ENCODE results near the gene ETFRF1. TPM values are rescaled to one million over a fixed set of nuclear protein-coding genes. Genes with fewer than 3 reads are reported as not detected.

Gene ETFRF1
- total and polyA plus RNA-seq, 2 of the 8 experiments (the other 6 are each of a cell fraction or from before 2014, with no cell fraction given), result 4.3 to 7.7 TPM

DNA sequence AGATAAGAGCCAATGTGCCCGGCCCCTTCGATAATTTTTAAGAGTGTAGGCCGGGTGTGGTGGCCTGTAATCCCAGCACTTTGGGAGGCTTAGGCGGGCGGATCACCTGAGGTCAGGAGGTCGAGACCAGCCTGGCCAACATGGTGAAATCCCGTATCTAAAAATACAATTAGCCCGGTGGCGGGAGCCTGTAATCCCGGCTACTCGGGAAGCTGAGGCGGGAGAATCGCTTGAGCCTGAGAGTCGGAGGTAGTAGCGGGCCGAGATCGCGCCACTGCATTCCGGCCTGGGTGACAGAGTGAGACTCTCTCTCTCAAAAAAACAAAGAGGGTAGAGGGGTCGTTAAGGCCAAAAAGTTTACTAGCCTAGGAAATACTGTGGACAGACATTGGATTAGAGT, 53.1 kb downstream of the ETFRF1 start:
- 89% methylated on average over 20 of the region's 20 CpGs; no CpG with 5 or more reads in 1 of the 2 experiments for WGBS, 2 experiments (ENCODE audit: extremely low coverage in 1 of 2, insufficient coverage in 1 of 2, insufficient read length in 1 of 2, insufficient replicate concordance in 2 of 2, low coverage in 1 of 2, low lambda C conversion rate in 2 of 2, missing lambda C conversion rate in 1 of 2)
- FAIRE-seq (no peak), DNase-seq (ENCODE audit: low read depth in 1 of 2, low spot score in 2 of 2) (no peak)
- TF ChIP-seq RXRA (IDR thresholded peaks at IDR 0.05; ENCODE audit: insufficient read depth, low read depth, low read length) (no peak), SRF (IDR thresholded peaks at IDR 0.05; ENCODE audit: low read depth, low read length) (no peak), CHD1 (IDR thresholded peaks at IDR 0.05; ENCODE audit: low read depth, low read length) (no peak), CREB1 (IDR thresholded peaks at IDR 0.05) (no peak), SUZ12 (IDR thresholded peaks at IDR 0.05; ENCODE audit: low read length) (no peak), ASH2L (IDR thresholded peaks at IDR 0.05; ENCODE audit: low read length) (no peak), CTBP2 (IDR thresholded peaks at IDR 0.05; ENCODE audit: borderline replicate concordance, insufficient read depth, insufficient read length, low read length) (no peak), RFX5 (IDR thresholded peaks at IDR 0.05; ENCODE audit: borderline replicate concordance, low read depth, low read length) (no peak)

More for the DNA sequence above, 53.1 kb downstream of the ETFRF1 start:
- Histone ChIP-seq H2BK12ac (ENCODE audit: low read depth, low read length) (no peak overlapping the region), H2BK15ac (ENCODE audit: low read length) (no peak overlapping the region), H3K4me2 (ENCODE audit: insufficient read depth in 1 of 2, low read depth in 2 of 2, low read length in 2 of 2) (no peak overlapping the region), H4K5ac (ENCODE audit: insufficient read length, low read depth, low read length) (no peak overlapping the region), H3K18ac (ENCODE audit: extremely low read depth, low read length) (no peak overlapping the region), H3K9me3 (ENCODE audit: insufficient read depth in 2 of 2, low read depth in 1 of 2, low read length in 1 of 2) (no peaks in the 10 kb centered on the region), H3K23ac (ENCODE audit: insufficient read length) (no peak overlapping the region), H3K4ac (replicated peaks; ENCODE audit: insufficient read length, low read depth, low read length) (no peak overlapping the region), H3K4me3 (ENCODE audit: extremely low read depth in 1 of 4, insufficient read depth in 2 of 4, low read depth in 3 of 4, low read length in 4 of 4) (no peak overlapping the region), H3K27me3 (replicated peaks in 1 of 4; ENCODE audit: control insufficient read depth in 3 of 4, extremely low read depth in 1 of 4, insufficient read depth in 3 of 4, low read length in 3 of 4) (no peaks in the 10 kb centered on the region), H3K4me1 (replicated peaks in 1 of 4; ENCODE audit: control insufficient read depth in 3 of 4, insufficient read depth in 4 of 4, low read length in 3 of 4) (peaks cover 0 to 5% (median 3%) of the 10 kb centered on the region in 4 experiments; a peak in 4 of 7 replicates), H2AFZ (ENCODE audit: low read length) (no peak overlapping the region), H3K79me1 (ENCODE audit: low read depth, low read length) (no peaks in the 10 kb centered on the region; the same call in 1 of the 2 replicates), H2BK120ac (replicated peaks; ENCODE audit: low read depth, low read length) (no peak overlapping the region), H4K8ac (ENCODE audit: extremely low read depth, insufficient read depth, low read length) (no peak overlapping the region), H3K23me2 (ENCODE audit: low read depth, low read length) (peaks cover 5% of the 10 kb centered on the region; the same call in 1 of the 2 replicates), H3K9ac (replicated peaks in 1 of 4; ENCODE audit: extremely low read depth in 1 of 4, low read depth in 3 of 4, low read length in 3 of 4) (no peak overlapping the region), H3K79me2 (ENCODE audit: control insufficient read depth in 1 of 2, insufficient read depth in 2 of 2, low read length in 2 of 2) (peaks cover 10 to 68% of the 10 kb centered on the region in 2 experiments), H2AK5ac (ENCODE audit: low read depth, low read length) (no peak overlapping the region), H2BK20ac (ENCODE audit: low read length) (no peak overlapping the region), H4K20me1 (replicated peaks in 1 of 2; ENCODE audit: control insufficient read depth in 1 of 2, insufficient read depth in 2 of 2, low read length in 2 of 2) (peaks cover 5 to 9% of the 10 kb centered on the region in 2 experiments), H3K36me3 (ENCODE audit: control insufficient read depth in 2 of 4, insufficient read depth in 4 of 4, low read length in 3 of 4) (peaks cover 0 to 22% (median 0%) of the 10 kb centered on the region in 4 experiments; a peak in 4 of 8 replicates), H3K27ac (ENCODE audit: low read depth, low read length) (no peak overlapping the region), H3K14ac (ENCODE audit: insufficient read length) (no peak overlapping the region), H2BK5ac (ENCODE audit: low read depth, low read length) (no peak overlapping the region), H3K56ac (replicated peaks; ENCODE audit: insufficient read length, low read depth, low read length) (no peak overlapping the region), H4K91ac (replicated peaks; ENCODE audit: insufficient read length, low read length) (no peak overlapping the region)
- ChIA-PET CTCF (ENCODE audit: partially characterized antibody) (interaction anchor here (1.3 to 1.4 kb wide), 2 partner anchors 12 to 188 kb away, joined by 3 to 4 read pairs; no protein-coding TSS in a partner anchor), POLR2A (ENCODE audit: partially characterized antibody) (interaction anchor here (1.0 to 2.2 kb wide), 4 partner anchors 9 to 136 kb away, joined by 3 to 7 read pairs (median 6); no protein-coding TSS in a partner anchor)

Data from H1 (cell line).